ENCODE results near the gene CSNK1A1. TPM values are rescaled to one million over a fixed set of nuclear protein-coding genes. Genes with fewer than 3 reads are reported as not detected.

CSNK1A1 gene
- polyA plus RNA-seq, 2 of the 4 experiments (the other 2 are of a cell fraction), result 123 to 218 TPM

DNA sequence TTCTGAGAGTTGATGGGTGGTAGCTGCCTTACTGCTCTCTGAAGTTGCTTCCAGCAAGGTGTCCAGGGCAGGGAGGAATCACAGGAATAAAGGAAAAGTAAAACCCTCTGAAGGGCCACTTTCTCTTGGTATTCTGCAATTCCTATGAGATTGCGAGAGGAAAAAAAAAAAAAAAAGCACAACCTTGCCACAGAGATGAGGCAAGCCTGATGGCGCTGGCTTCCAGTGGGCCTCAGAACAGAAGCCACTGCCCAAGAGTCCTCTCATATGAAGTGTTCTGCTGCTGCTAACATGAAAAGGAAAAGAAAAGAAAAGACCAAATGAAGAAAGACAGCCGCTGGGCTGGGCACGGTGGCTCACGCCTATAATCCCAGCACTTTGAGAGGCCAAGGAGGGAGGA lies 91.3 kb downstream of the CSNK1A1 start:
- TF ChIP-seq HDAC2 (IDR thresholded peaks at IDR 0.05) (no peak), FOSL2 (IDR thresholded peaks at IDR 0.05) (no peak), FOSL2 (CRISPR knock-in tag; IDR thresholded peaks at IDR 0.05) (no peak), RCOR1 (IDR thresholded peaks at IDR 0.05; ENCODE audit: low read depth, low read length) (no peak), EP300 (IDR thresholded peaks at IDR 0.05) (no peak), KDM1A (IDR thresholded peaks at IDR 0.05; ENCODE audit: low read depth) (no peak), KDM5A (IDR thresholded peaks at IDR 0.05) (no peak), FOSB (CRISPR knock-in tag; IDR thresholded peaks at IDR 0.05) (no peak), TFCP2L1 (CRISPR knock-in tag; IDR thresholded peaks at IDR 0.05) (no peak)
- TF ChIP-seq, protein P1, sequence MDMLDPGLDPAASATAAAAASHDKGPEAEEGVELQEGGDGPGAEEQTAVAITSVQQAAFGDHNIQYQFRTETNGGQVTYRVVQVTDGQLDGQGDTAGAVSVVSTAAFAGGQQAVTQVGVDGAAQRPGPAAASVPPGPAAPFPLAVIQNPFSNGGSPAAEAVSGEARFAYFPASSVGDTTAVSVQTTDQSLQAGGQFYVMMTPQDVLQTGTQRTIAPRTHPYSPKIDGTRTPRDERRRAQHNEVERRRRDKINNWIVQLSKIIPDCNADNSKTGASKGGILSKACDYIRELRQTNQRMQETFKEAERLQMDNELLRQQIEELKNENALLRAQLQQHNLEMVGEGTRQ (IDR thresholded peaks at IDR 0.05), result no peak
- TF ChIP-seq, protein P2, sequence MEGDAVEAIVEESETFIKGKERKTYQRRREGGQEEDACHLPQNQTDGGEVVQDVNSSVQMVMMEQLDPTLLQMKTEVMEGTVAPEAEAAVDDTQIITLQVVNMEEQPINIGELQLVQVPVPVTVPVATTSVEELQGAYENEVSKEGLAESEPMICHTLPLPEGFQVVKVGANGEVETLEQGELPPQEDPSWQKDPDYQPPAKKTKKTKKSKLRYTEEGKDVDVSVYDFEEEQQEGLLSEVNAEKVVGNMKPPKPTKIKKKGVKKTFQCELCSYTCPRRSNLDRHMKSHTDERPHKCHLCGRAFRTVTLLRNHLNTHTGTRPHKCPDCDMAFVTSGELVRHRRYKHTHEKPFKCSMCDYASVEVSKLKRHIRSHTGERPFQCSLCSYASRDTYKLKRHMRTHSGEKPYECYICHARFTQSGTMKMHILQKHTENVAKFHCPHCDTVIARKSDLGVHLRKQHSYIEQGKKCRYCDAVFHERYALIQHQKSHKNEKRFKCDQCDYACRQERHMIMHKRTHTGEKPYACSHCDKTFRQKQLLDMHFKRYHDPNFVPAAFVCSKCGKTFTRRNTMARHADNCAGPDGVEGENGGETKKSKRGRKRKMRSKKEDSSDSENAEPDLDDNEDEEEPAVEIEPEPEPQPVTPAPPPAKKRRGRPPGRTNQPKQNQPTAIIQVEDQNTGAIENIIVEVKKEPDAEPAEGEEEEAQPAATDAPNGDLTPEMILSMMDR (IDR thresholded peaks at IDR 0.05), result no peak
- Histone ChIP-seq H3K9me3 (no peaks in the 10 kb centered on the region), H3K27ac (no peak overlapping the region), H3K4me2 (no peak overlapping the region), H3K4me3 (no peak overlapping the region), H3K4me1 (peaks cover 16% of the 10 kb centered on the region)
- WGBS (ENCODE audit: missing lambda C conversion rate), result 82% methylated on average over 5 of the region's 5 CpGs
- DNase-seq (ENCODE audit: low read depth in 1 of 2, low spot score in 1 of 2) (no peak), ATAC-seq (no peak), FAIRE-seq (no peak)
- ChIA-PET CTCF (interaction anchor here (1.6 kb wide), 1 partner anchor 18 kb away, joined by 3 read pairs; no protein-coding TSS in a partner anchor), POLR2A (no interaction called here)

DNA sequence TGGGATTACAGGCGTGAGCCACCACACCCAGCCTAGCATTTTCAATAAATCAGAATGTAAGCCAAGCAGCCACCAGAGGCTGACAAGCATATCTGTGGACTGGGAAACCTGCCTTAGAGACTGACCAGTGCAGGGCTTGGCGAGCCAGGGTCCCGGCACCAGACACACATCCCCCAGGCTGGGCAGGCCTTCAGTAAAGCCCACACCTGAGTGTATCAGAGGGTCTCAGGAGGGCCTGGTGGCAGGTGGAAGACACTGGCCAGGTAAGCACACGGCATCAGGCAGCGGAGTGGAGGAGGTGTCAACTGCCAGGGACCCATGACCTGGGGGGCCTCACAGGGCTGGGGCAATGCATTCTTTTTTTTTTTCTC lies 93.9 kb downstream of the CSNK1A1 start:
- H3K9me3 ChIP-seq, result no peaks in the 10 kb centered on the region
- ATAC-seq (no peak), DNase-seq (ENCODE audit: low read depth in 1 of 2, low spot score in 1 of 2) (no peak), FAIRE-seq (no peak)
- TF ChIP-seq ESRRA (IDR thresholded peaks at IDR 0.05; ENCODE audit: borderline replicate concordance, low read length) (no peak), RAD21 (conservative IDR thresholded peaks at IDR 0.05 in 1 of 2, IDR thresholded peaks at IDR 0.05 in 1 of 2) (no peak), ZSCAN20 (CRISPR knock-in tag; IDR thresholded peaks at IDR 0.05) (no peak), MYC (IDR thresholded peaks at IDR 0.05; ENCODE audit: borderline replicate concordance, low read length) (no peak), EHF (CRISPR knock-in tag; IDR thresholded peaks at IDR 0.05) (no peak), FOSL2 (IDR thresholded peaks at IDR 0.05) (no peak), FOSL2 (CRISPR knock-in tag; IDR thresholded peaks at IDR 0.05) (no peak), HOXB5 (CRISPR knock-in tag; IDR thresholded peaks at IDR 0.05) (no peak), HOXA7 (CRISPR knock-in tag; IDR thresholded peaks at IDR 0.05) (no peak), SREBF2 (IDR thresholded peaks at IDR 0.05) (no peak), TFCP2L1 (CRISPR knock-in tag; IDR thresholded peaks at IDR 0.05) (no peak), CBX2 (IDR thresholded peaks at IDR 0.05; ENCODE audit: borderline replicate concordance, low read depth) (no peak), POLR2AphosphoS2 (conservative IDR thresholded peaks at IDR 0.05; ENCODE audit: low read length) (no peak), KDM1A (IDR thresholded peaks at IDR 0.05; ENCODE audit: low read depth) (no peak)
- TF ChIP-seq, protein P3, sequence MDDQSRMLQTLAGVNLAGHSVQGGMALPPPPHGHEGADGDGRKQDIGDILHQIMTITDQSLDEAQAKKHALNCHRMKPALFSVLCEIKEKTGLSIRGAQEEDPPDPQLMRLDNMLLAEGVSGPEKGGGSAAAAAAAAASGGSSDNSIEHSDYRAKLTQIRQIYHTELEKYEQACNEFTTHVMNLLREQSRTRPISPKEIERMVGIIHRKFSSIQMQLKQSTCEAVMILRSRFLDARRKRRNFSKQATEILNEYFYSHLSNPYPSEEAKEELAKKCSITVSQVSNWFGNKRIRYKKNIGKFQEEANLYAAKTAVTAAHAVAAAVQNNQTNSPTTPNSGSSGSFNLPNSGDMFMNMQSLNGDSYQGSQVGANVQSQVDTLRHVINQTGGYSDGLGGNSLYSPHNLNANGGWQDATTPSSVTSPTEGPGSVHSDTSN (IDR thresholded peaks at IDR 0.05), result no peak
- TF ChIP-seq, protein P4, sequence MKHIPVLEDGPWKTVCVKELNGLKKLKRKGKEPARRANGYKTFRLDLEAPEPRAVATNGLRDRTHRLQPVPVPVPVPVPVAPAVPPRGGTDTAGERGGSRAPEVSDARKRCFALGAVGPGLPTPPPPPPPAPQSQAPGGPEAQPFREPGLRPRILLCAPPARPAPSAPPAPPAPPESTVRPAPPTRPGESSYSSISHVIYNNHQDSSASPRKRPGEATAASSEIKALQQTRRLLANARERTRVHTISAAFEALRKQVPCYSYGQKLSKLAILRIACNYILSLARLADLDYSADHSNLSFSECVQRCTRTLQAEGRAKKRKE (CRISPR knock-in tag; IDR thresholded peaks at IDR 0.05; ENCODE audit: low read depth), result no peak
- TF ChIP-seq, protein P5, sequence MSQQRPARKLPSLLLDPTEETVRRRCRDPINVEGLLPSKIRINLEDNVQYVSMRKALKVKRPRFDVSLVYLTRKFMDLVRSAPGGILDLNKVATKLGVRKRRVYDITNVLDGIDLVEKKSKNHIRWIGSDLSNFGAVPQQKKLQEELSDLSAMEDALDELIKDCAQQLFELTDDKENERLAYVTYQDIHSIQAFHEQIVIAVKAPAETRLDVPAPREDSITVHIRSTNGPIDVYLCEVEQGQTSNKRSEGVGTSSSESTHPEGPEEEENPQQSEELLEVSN (IDR thresholded peaks at IDR 0.05; ENCODE audit: borderline replicate concordance, low read depth), result no peak
- TF ChIP-seq, protein P6, sequence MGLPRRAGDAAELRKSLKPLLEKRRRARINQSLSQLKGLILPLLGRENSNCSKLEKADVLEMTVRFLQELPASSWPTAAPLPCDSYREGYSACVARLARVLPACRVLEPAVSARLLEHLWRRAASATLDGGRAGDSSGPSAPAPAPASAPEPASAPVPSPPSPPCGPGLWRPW (IDR thresholded peaks at IDR 0.05), result no peak
- H3K4me2 ChIP-seq, result no peak overlapping the region
- peaks cover 21% of the 10 kb centered on the region for H3K4me1 ChIP-seq
- WGBS (ENCODE audit: missing lambda C conversion rate), result 94% methylated on average over 3 of the region's 5 CpGs
- POLR2A ChIA-PET, result no interaction called here
- CTCF ChIA-PET, result interaction anchor here (0.6 to 1.5 kb wide), 4 partner anchors 8 to 102 kb away, joined by 3 to 7 read pairs (median 4); no protein-coding TSS in a partner anchor
- H3K27ac ChIP-seq, result peak overlapping the region in 1 of 2 experiments; percentile 57; a peak in 4 of 6 replicates
- H3K4me3 ChIP-seq, result no peak overlapping the region

Measured in A549 (cell line).